Transverse colon (tissue), 4 donors: ENCODE results near the gene SET.

Experiments
- CTCF ChIP-seq, 5 experiments: fragments of 200-600 bp in 3 of 5; fragments of 450-650 bp in 2 of 5; sonication (generic) in 3 of 5; IDR thresholded peaks; 1 replicate in 2 of 5; 2 replicates in 3 of 5; pipeline ENCODE4 v1.5.1; 2016 to 2017; ENCODE audit warnings: antibody characterized with exemption in 5 of 5, inconsistent platforms in 3 of 5, mild to moderate bottlenecking in 2 of 5, moderate library complexity in 1 of 5
- POLR2AphosphoS5 ChIP-seq, 3 donors: sonication (generic); formaldehyde crosslinking; IDR thresholded peaks; one replicate each; pipeline ENCODE4 v1.6.1; 2016; ENCODE audit warnings: antibody characterized with exemption in 3 of 3

- TF ChIP-seq CTCF (IDR thresholded peaks at IDR 0.05) (no peak), POLR2AphosphoS5 (IDR thresholded peaks at IDR 0.05) (no peak)
Observed at GRCh38 chr9:128735373-128735772, 46.4 kb downstream of the SET start.
